Hepatocyte (in vitro differentiated cells): ENCODE data around the gene ARHGEF37.

Experiments used
- CTCF ChIP-seq: fragments of 200-600 bp; sonication (generic); IDR thresholded peaks from 2 replicates; pipeline ENCODE4 v1.5.1; 2016; ENCODE audit warnings: antibody characterized with exemption, mild to moderate bottlenecking; ENCODE audit not compliant: poor library complexity
- EZH2 ChIP-seq: fragments of 200-600 bp; sonication (generic); IDR thresholded peaks from 2 replicates; pipeline ENCODE4 v1.6.1; 2016; ENCODE audit warnings: antibody characterized with exemption, mild to moderate bottlenecking, borderline replicate concordance

- no peak for TF ChIP-seq CTCF
- TF ChIP-seq EZH2: no peak
These were observed 30.6 kb upstream of the ARHGEF37 start for GRCh38 chr5:149550594-149551226.
